HG02798 (cell line): Measurements from ENCODE around the gene TRIM54.
"Not testable (repeated sequence)": the region's sequence is repeated elsewhere in the genome, so short reads cannot be mapped to it uniquely, and the experiment has no call there.

Experiments used
- ATAC-seq: cut with Tn5 transposase; IDR thresholded peaks from one replicate; pipeline ENCODE4 v1.9.1; 2021; ENCODE audit warnings: mild to moderate bottlenecking; ENCODE audit not compliant: unreplicated experiment, poor library complexity

The TRIM54 gene

GRCh38 chr2:27278010-27278409, 4.2 kb upstream of the TRIM54 start:
- ATAC-seq = no peak

- no peak for ATAC-seq
These were observed 1.4 kb upstream of the TRIM54 start for GRCh38 chr2:27280826-27281225.

GRCh38 chr2:27281442-27281841, 787 bp upstream of the TRIM54 start:
- ATAC-seq = no peak

GRCh38 chr2:27282892-27283291, 663 bp downstream of the TRIM54 start:
- no peak for ATAC-seq

GRCh38 chr2:27284996-27285395, 2.8 kb downstream of the TRIM54 start:
- no peak for ATAC-seq

- no peak for ATAC-seq
These were observed 3.3 kb downstream of the TRIM54 start for GRCh38 chr2:27285481-27285880.

GRCh38 chr2:27288610-27289009, 6.4 kb downstream of the TRIM54 start:
- ATAC-seq = no peak

GRCh38 chr2:27290549-27290948, 8.3 kb downstream of the TRIM54 start:
- ATAC-seq = no peak

GRCh38 chr2:27291865-27292264, 9.6 kb downstream of the TRIM54 start:
- ATAC-seq = no peak

GRCh38 chr2:27294928-27295327, 12.7 kb downstream of the TRIM54 start:
- ATAC-seq = no peak

GRCh38 chr2:27296481-27296880, 14.3 kb downstream of the TRIM54 start:
- ATAC-seq = no peak

GRCh38 chr2:27297195-27297594, 15.0 kb downstream of the TRIM54 start:
- ATAC-seq = no peak

GRCh38 chr2:27298391-27299080, 16.3 kb downstream of the TRIM54 start:
- no peak for ATAC-seq

GRCh38 chr2:27300606-27301005, 18.4 kb downstream of the TRIM54 start:
- ATAC-seq = not testable (repeated sequence)

GRCh38 chr2:27303093-27304025, 21.1 kb downstream of the TRIM54 start:
- ATAC-seq = no peak

- no peak for ATAC-seq
These were observed 22.4 kb downstream of the TRIM54 start for GRCh38 chr2:27304488-27305240.

GRCh38 chr2:27305516-27305915, 23.3 kb downstream of the TRIM54 start:
- ATAC-seq = no peak

- no peak for ATAC-seq
These were observed 23.9 kb downstream of the TRIM54 start for GRCh38 chr2:27306136-27306535.

- ATAC-seq = no peak
These were observed 24.5 kb downstream of the TRIM54 start for GRCh38 chr2:27306573-27307286.

- ATAC-seq = no peak
These were observed 25.0 kb downstream of the TRIM54 start for GRCh38 chr2:27307287-27307544.
